Panc1 (cell line): Measurements from ENCODE around the gene LTBP2. TPM values are rescaled to one million over a fixed set of nuclear protein-coding genes. Genes with fewer than 3 reads are reported as not detected.

Experiments used
- ATAC-seq: fragments of 200-7000 bp; cut with Tn5 transposase; 2 replicates; pipeline ENCODE4 v1.9.1; 2020; ENCODE audit warnings: mild to moderate bottlenecking, moderate library complexity
- BruUV-seq: library from RNA; stranded (reverse); fragments of 400-500 nt; replicated peaks from 2 replicates; lab custom pipeline; 2021; lab: Mats Ljungman, UMichigan
- CTCF ChIA-PET: fragments of 300-600 bp; sonication (Branson Sonifier 250); formaldehyde crosslinking; loops from one replicate; lab custom pipeline; 2022; ENCODE audit warnings: antibody characterized with exemption; lab: Charles Lee
- POLR2A ChIA-PET: fragments of 300-600 bp; sonication (Branson Sonifier 250); formaldehyde crosslinking; loops from one replicate; lab custom pipeline; 2022; ENCODE audit warnings: antibody characterized with exemption; lab: Charles Lee
- DNase-seq: peaks from one replicate; pipeline ENCODE4 v3.0.0-alpha.2; 2010; ENCODE audit warnings: low read depth, low spot score
- H3K27ac ChIP-seq: 2 replicates; pipeline ENCODE4 v1.5.1; 2011; ENCODE audit warnings: mild to moderate bottlenecking, low read length, inconsistent platforms
- H3K27me3 ChIP-seq: fragments of 200-500 bp; sonication (Bioruptor generic); 2 replicates; pipeline ENCODE4 v1.6.0; 2014; ENCODE audit warnings: low read length, inconsistent platforms; ENCODE audit not compliant: control insufficient read depth, insufficient read depth
- H3K36me3 ChIP-seq: fragments of 200-500 bp; sonication (Bioruptor generic); 2 replicates; pipeline ENCODE4 v1.5.1; 2014; ENCODE audit warnings: inconsistent platforms, mild to moderate bottlenecking, low read length, moderate library complexity; ENCODE audit not compliant: control insufficient read depth, insufficient read depth
- H3K4me1 ChIP-seq: 2 replicates; pipeline ENCODE4 v1.5.1; 2011; ENCODE audit warnings: inconsistent platforms, mild to moderate bottlenecking, low read length, moderate library complexity; ENCODE audit not compliant: control insufficient read depth, insufficient read depth
- H3K4me3 ChIP-seq, 2 experiments: 2 replicates each; pipeline ENCODE4 v1.5.1; 2011 to 2012; ENCODE audit warnings: low read depth in 2 of 2, low read length in 2 of 2, mild to moderate bottlenecking in 2 of 2, inconsistent platforms in 1 of 2, moderate library complexity in 1 of 2
- H3K9me3 ChIP-seq: fragments of 200-500 bp; sonication (Bioruptor generic); 2 replicates; pipeline ENCODE4 v1.5.1; 2014; ENCODE audit warnings: low read depth, mild to moderate bottlenecking, inconsistent platforms, low read length, moderate library complexity; ENCODE audit not compliant: control insufficient read depth, insufficient read depth
- POLR2AphosphoS5 ChIP-seq: IDR thresholded peaks from 2 replicates; pipeline ENCODE4 v1.6.1; 2012; ENCODE audit warnings: mild to moderate bottlenecking, low read depth, low read length, moderate library complexity
- SIN3A ChIP-seq: IDR thresholded peaks from 2 replicates; pipeline ENCODE4 v1.6.1; 2012; ENCODE audit warnings: low read depth, mild to moderate bottlenecking, low read length, moderate library complexity, borderline replicate concordance; ENCODE audit not compliant: insufficient read depth
- TCF7L2 ChIP-seq: IDR thresholded peaks from 2 replicates; pipeline ENCODE4 v1.6.1; 2011; ENCODE audit warnings: mild to moderate bottlenecking, low read depth, low read length, inconsistent platforms
- in situ Hi-C: cut with HindIII; loops from 2 replicates; pipeline ENCODE4 v1.10.0; 2016; ENCODE audit warnings: low sequenced_read_pairs, low pct_unique_long_range_greater_than_20kb
- intact Hi-C: fragments of 100-400 bp; cut with micrococcal nuclease; formaldehyde crosslinking; loops from one replicate; pipeline ENCODE4 v1.10.0; 2022; ENCODE audit not compliant: unreplicated experiment
- total RNA-seq: library from RNA; stranded (reverse); gene quantifications from one replicate; pipeline ENCODE4 v1.2.1, GENCODE V29; 2021; ENCODE audit not compliant: unreplicated experiment
- TF ChIP-seq, protein P1 (sequence below), 2 experiments: IDR thresholded peaks; 2 replicates each; pipeline ENCODE4 v1.6.1; 2011 to 2012; ENCODE audit warnings: low read depth in 2 of 2, control low read depth in 1 of 2, low read length in 1 of 2, mild to moderate bottlenecking in 1 of 2, moderate library complexity in 1 of 2; ENCODE audit not compliant: insufficient read depth in 1 of 2
- TF ChIP-seq, protein P2 (sequence below): fragments of 450-650 bp; IDR thresholded peaks from 2 replicates; pipeline ENCODE4 v1.5.1; 2017; ENCODE audit warnings: mild to moderate bottlenecking

The LTBP2 gene
- total RNA-seq, 1 experiment from 2014 or later, result 69.8 TPM

DNA sequence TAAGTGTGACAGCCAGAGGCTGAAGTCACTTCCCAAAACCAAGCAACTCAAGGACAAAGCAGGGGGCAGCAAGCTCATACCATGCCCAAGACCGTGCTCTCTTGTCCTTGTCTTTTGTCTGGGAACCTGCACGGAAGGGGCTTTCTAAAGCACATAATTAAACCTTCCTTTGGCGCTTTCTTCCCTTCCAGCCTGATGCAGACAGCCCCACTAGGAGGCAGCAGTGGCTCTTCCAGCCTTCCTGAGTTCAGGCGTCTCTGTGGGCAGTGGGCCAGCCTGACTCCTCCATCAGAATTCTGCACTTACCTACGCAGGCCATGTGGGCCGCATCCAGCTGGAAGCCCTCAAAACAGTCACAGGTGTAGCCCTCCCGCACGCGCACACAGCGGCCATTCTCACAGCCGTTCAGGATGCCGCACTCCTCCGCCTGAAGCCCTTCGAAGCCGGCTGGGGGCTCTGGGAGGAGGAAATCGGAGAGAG is 110.9 kb downstream of the LTBP2 start:
- no peaks in the 10 kb centered on the region for H3K9me3 ChIP-seq
- no peaks in the 10 kb centered on the region for H3K27me3 ChIP-seq
- no peak for DNase-seq
- CTCF ChIA-PET, result interaction anchor here (0.6 kb wide), 1 partner anchor 301 kb away, joined by 3 read pairs; no protein-coding TSS in a partner anchor
- no peaks in the 10 kb centered on the region for H3K4me1 ChIP-seq
- intact Hi-C loops, result no loop called here
- peak; percentile 55 for ATAC-seq
- no TSS peak for BruUV-seq
- in situ Hi-C loops, result no loop called here
- no peak overlapping the region for H3K27ac ChIP-seq
- no peaks in the 10 kb centered on the region for H3K36me3 ChIP-seq
- TF ChIP-seq TCF7L2 (no peak), SIN3A (no peak)
- TF ChIP-seq, protein P1, sequence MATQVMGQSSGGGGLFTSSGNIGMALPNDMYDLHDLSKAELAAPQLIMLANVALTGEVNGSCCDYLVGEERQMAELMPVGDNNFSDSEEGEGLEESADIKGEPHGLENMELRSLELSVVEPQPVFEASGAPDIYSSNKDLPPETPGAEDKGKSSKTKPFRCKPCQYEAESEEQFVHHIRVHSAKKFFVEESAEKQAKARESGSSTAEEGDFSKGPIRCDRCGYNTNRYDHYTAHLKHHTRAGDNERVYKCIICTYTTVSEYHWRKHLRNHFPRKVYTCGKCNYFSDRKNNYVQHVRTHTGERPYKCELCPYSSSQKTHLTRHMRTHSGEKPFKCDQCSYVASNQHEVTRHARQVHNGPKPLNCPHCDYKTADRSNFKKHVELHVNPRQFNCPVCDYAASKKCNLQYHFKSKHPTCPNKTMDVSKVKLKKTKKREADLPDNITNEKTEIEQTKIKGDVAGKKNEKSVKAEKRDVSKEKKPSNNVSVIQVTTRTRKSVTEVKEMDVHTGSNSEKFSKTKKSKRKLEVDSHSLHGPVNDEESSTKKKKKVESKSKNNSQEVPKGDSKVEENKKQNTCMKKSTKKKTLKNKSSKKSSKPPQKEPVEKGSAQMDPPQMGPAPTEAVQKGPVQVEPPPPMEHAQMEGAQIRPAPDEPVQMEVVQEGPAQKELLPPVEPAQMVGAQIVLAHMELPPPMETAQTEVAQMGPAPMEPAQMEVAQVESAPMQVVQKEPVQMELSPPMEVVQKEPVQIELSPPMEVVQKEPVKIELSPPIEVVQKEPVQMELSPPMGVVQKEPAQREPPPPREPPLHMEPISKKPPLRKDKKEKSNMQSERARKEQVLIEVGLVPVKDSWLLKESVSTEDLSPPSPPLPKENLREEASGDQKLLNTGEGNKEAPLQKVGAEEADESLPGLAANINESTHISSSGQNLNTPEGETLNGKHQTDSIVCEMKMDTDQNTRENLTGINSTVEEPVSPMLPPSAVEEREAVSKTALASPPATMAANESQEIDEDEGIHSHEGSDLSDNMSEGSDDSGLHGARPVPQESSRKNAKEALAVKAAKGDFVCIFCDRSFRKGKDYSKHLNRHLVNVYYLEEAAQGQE (IDR thresholded peaks at IDR 0.05; ENCODE audit: insufficient read depth in 1 of 2, low read depth in 2 of 2, low read length in 1 of 2), result no peak
- TF ChIP-seq, protein P2, sequence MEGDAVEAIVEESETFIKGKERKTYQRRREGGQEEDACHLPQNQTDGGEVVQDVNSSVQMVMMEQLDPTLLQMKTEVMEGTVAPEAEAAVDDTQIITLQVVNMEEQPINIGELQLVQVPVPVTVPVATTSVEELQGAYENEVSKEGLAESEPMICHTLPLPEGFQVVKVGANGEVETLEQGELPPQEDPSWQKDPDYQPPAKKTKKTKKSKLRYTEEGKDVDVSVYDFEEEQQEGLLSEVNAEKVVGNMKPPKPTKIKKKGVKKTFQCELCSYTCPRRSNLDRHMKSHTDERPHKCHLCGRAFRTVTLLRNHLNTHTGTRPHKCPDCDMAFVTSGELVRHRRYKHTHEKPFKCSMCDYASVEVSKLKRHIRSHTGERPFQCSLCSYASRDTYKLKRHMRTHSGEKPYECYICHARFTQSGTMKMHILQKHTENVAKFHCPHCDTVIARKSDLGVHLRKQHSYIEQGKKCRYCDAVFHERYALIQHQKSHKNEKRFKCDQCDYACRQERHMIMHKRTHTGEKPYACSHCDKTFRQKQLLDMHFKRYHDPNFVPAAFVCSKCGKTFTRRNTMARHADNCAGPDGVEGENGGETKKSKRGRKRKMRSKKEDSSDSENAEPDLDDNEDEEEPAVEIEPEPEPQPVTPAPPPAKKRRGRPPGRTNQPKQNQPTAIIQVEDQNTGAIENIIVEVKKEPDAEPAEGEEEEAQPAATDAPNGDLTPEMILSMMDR, result peak; percentile 62
- no peak overlapping the region for H3K4me3 ChIP-seq
- POLR2A ChIA-PET, result no interaction called here

DNA sequence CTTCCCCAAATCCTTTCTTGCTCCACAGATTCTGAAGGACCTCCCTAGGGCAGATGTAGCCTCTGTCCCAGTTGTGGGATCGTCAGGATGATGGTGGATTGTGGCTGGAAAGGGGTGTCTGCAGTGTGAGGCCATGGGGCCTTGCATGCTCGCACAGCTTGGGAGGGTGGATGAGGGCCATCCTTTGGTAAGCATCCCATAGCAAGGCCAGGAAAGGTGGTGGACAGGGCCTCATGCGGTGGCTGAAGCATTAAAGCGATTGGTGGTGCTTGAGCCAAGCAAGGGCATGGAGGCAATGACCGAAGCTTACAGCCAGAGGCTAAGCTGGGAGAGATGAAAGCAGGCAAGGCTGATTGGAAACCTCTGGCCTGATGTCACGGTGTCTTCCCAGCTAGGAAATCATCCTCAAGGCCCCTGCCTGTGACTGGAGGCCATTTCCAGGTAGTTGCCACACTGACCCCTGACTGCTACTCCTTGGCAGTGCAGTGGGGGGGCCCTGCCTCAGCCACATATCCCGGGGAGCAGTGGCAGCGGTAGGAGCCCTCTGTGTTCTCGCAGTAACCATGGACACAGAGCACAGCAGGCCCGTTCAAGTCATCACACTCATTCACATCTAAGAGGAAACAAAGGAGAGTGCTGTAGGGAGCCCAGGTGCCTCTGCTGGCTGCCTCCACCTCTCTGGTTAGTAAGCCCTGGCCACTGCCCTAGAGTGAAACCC is 111.5 kb downstream of the LTBP2 start:
- intact Hi-C loops (no loop called here), in situ Hi-C loops (no loop called here)
- ATAC-seq, result peak; percentile 15; the same call in 1 of the 2 replicates
- DNase-seq, result no peak
- TF ChIP-seq, protein P1 (IDR thresholded peaks at IDR 0.05; ENCODE audit: insufficient read depth in 1 of 2, low read depth in 2 of 2, low read length in 1 of 2), result no peak
- TF ChIP-seq POLR2AphosphoS5, result no peak
- no peak for TF ChIP-seq SIN3A
- TF ChIP-seq, protein P2, result no peak
- TF ChIP-seq TCF7L2, result no peak
- Histone ChIP-seq H3K4me3 (no peak overlapping the region), H3K27ac (no peak overlapping the region), H3K4me1 (no peaks in the 10 kb centered on the region), H3K27me3 (no peaks in the 10 kb centered on the region), H3K9me3 (no peaks in the 10 kb centered on the region), H3K36me3 (no peaks in the 10 kb centered on the region)
- no TSS peak for BruUV-seq
- ChIA-PET POLR2A (no interaction called here), CTCF (interaction anchor here (0.6 kb wide), 1 partner anchor 302 kb away, joined by 3 read pairs; no protein-coding TSS in a partner anchor)
